H1 (cell line): ENCODE results near the gene FAAP100. TPM values are rescaled to one million over a fixed set of nuclear protein-coding genes. Genes with fewer than 3 reads are reported as not detected.

Source experiments
- CTCF ChIA-PET: fragments of 300-600 bp; sonication (Branson Sonifier 250); formaldehyde crosslinking; loops from one replicate; lab custom pipeline; 2021; ENCODE audit not compliant: partially characterized antibody; lab: Charles Lee
- POLR2A ChIA-PET: fragments of 300-600 bp; sonication (Branson Sonifier 250); formaldehyde crosslinking; loops from one replicate; lab custom pipeline; 2021; ENCODE audit warnings: inconsistent platforms; ENCODE audit not compliant: partially characterized antibody; lab: Charles Lee
- DNase-seq, 2 experiments: peaks; one replicate each; pipeline versions ENCODE4 v3.0.0 to v3.0.0-alpha.2; 2010 to 2022; ENCODE audit warnings: low spot score in 2 of 2, low read depth in 1 of 2, mixed read lengths in 1 of 2
- FAIRE-seq: peaks from 2 replicates; lab custom pipeline; 2011; peaks lifted over from hg19 to GRCh38; lab: Jason Lieb, UNC
- H2AFZ ChIP-seq: 2 replicates; pipeline ENCODE4 v1.8.1; 2012; ENCODE audit warnings: low read length, inconsistent platforms
- H2AK5ac ChIP-seq: 2 replicates; pipeline ENCODE4 v1.6.1; 2013; ENCODE audit warnings: low read depth, low read length
- H2BK120ac ChIP-seq: replicated peaks from 2 replicates; pipeline ENCODE3; 2013; ENCODE audit warnings: low read depth, low read length, inconsistent platforms
- H2BK12ac ChIP-seq: 2 replicates; pipeline ENCODE4 v1.6.1; 2013; ENCODE audit warnings: low read depth, low read length
- H2BK15ac ChIP-seq: 2 replicates; pipeline ENCODE4 v1.6.1; 2013; ENCODE audit warnings: low read length
- H2BK20ac ChIP-seq: 2 replicates; pipeline ENCODE4 v1.6.1; 2013; ENCODE audit warnings: low read length
- H2BK5ac ChIP-seq: 2 replicates; pipeline ENCODE4 v1.6.1; 2013; ENCODE audit warnings: low read depth, low read length
- H3K14ac ChIP-seq: 2 replicates; pipeline ENCODE4 v1.6.1; 2013; ENCODE audit warnings: inconsistent platforms; ENCODE audit not compliant: insufficient read length
- H3K18ac ChIP-seq: 2 replicates; pipeline ENCODE4 v1.6.1; 2013; ENCODE audit warnings: low read length; ENCODE audit errors: extremely low read depth
- H3K23ac ChIP-seq: 2 replicates; pipeline ENCODE4 v1.6.1; 2013; ENCODE audit warnings: inconsistent platforms; ENCODE audit not compliant: insufficient read length
- H3K23me2 ChIP-seq: 2 replicates; pipeline ENCODE4 v1.6.1; 2013; ENCODE audit warnings: low read depth, low read length
- H3K27ac ChIP-seq: 2 replicates; pipeline ENCODE4 v1.6.1; 2011; ENCODE audit warnings: low read depth, low read length, inconsistent platforms
- H3K27me3 ChIP-seq, 4 experiments: replicated peaks in 1 of 4; 1 replicate in 1 of 4; 2 replicates in 3 of 4; pipeline versions ENCODE4 v1.6.1 to v1.8.1; 2011 to 2013; ENCODE audit warnings: low read length in 3 of 4, mild to moderate bottlenecking in 3 of 4, inconsistent platforms in 2 of 4, mixed read lengths in 2 of 4, moderate library complexity in 1 of 4; ENCODE audit not compliant: control insufficient read depth in 3 of 4, insufficient read depth in 3 of 4; ENCODE audit errors: extremely low read depth in 1 of 4
- H3K36me3 ChIP-seq, 4 experiments: 2 replicates each; pipeline versions ENCODE4 v1.6.1 to v1.8.1; 2011 to 2013; ENCODE audit warnings: mild to moderate bottlenecking in 4 of 4, low read length in 3 of 4, moderate library complexity in 2 of 4, control low read depth in 1 of 4, inconsistent platforms in 1 of 4; ENCODE audit not compliant: insufficient read depth in 4 of 4, control insufficient read depth in 2 of 4
- H3K4ac ChIP-seq: replicated peaks from 2 replicates; pipeline ENCODE3; 2013; ENCODE audit warnings: low read length, low read depth, mixed read lengths, inconsistent platforms; ENCODE audit not compliant: insufficient read length
- H3K4me1 ChIP-seq, 4 experiments: replicated peaks in 1 of 4; 1 replicate in 1 of 4; 2 replicates in 3 of 4; pipeline versions ENCODE4 v1.6.1 to v1.8.1; 2011 to 2013; ENCODE audit warnings: low read length in 3 of 4, inconsistent platforms in 2 of 4, mixed read lengths in 1 of 4; ENCODE audit not compliant: insufficient read depth in 4 of 4, control insufficient read depth in 3 of 4
- H3K4me2 ChIP-seq, 2 experiments: 2 replicates each; pipeline versions ENCODE4 v1.6.1 to v1.8.1; 2011 to 2013; ENCODE audit warnings: low read depth in 2 of 2, low read length in 2 of 2, control low read depth in 1 of 2, inconsistent platforms in 1 of 2, mild to moderate bottlenecking in 1 of 2; ENCODE audit not compliant: insufficient read depth in 1 of 2
- H3K4me3 ChIP-seq, 4 experiments: fragments of 200-600, 300-600 bp in 1 of 4; sonication (generic), shearing (Covaris generic), sonication (Bioruptor Twin) in 1 of 4; 2 replicates each; pipeline versions ENCODE4 v1.5.1 to v1.8.1; 2011 to 2016; ENCODE audit warnings: low read length in 4 of 4, low read depth in 3 of 4, control low read depth in 2 of 4, inconsistent platforms in 2 of 4, mild to moderate bottlenecking in 2 of 4, mixed read lengths in 1 of 4, moderate library complexity in 1 of 4; ENCODE audit not compliant: insufficient read depth in 2 of 4; ENCODE audit errors: extremely low read depth in 1 of 4
- H3K56ac ChIP-seq: replicated peaks from 2 replicates; pipeline ENCODE3; 2013; ENCODE audit warnings: low read depth, mild to moderate bottlenecking, mixed read lengths, low read length, inconsistent platforms; ENCODE audit not compliant: insufficient read length
- H3K79me1 ChIP-seq: 2 replicates; pipeline ENCODE4 v1.6.1; 2013; ENCODE audit warnings: low read depth, low read length, control low read depth
- H3K79me2 ChIP-seq, 2 experiments: 2 replicates each; pipeline versions ENCODE4 v1.6.1 to v1.8.1; 2012 to 2013; ENCODE audit warnings: low read length in 2 of 2, mild to moderate bottlenecking in 2 of 2, inconsistent platforms in 1 of 2; ENCODE audit not compliant: insufficient read depth in 2 of 2, control insufficient read depth in 1 of 2
- H3K9ac ChIP-seq, 4 experiments: replicated peaks in 1 of 4; 1 replicate in 1 of 4; 2 replicates in 3 of 4; pipeline versions ENCODE4 v1.6.1 to v1.8.1; 2011 to 2013; ENCODE audit warnings: low read depth in 3 of 4, low read length in 3 of 4, control low read depth in 2 of 4, mild to moderate bottlenecking in 2 of 4, moderate library complexity in 2 of 4, inconsistent platforms in 1 of 4; ENCODE audit errors: extremely low read depth in 1 of 4
- H3K9me3 ChIP-seq, 2 experiments: 2 replicates each; pipeline versions ENCODE4 v1.6.1 to v1.8.1; 2012 to 2013; ENCODE audit warnings: mild to moderate bottlenecking in 2 of 2, moderate library complexity in 2 of 2, control low read depth in 1 of 2, inconsistent platforms in 1 of 2, low read depth in 1 of 2, low read length in 1 of 2, mixed read lengths in 1 of 2; ENCODE audit not compliant: insufficient read depth in 2 of 2
- H4K20me1 ChIP-seq, 2 experiments: replicated peaks in 1 of 2; 2 replicates each; pipeline versions ENCODE3 to v1.8.1; 2011 to 2013; ENCODE audit warnings: inconsistent platforms in 2 of 2, low read length in 2 of 2, mild to moderate bottlenecking in 1 of 2; ENCODE audit not compliant: insufficient read depth in 2 of 2, control insufficient read depth in 1 of 2
- H4K5ac ChIP-seq: 2 replicates; pipeline ENCODE4 v1.6.1; 2013; ENCODE audit warnings: low read length, low read depth, mixed read lengths, inconsistent platforms; ENCODE audit not compliant: insufficient read length
- H4K8ac ChIP-seq: 2 replicates; pipeline ENCODE4 v1.8.0; 2013; ENCODE audit warnings: mild to moderate bottlenecking, moderate library complexity, low read length, inconsistent platforms; ENCODE audit not compliant: insufficient read depth; ENCODE audit errors: extremely low read depth
- H4K91ac ChIP-seq: replicated peaks from 2 replicates; pipeline ENCODE3; 2013; ENCODE audit warnings: low read length, mixed read lengths, inconsistent platforms; ENCODE audit not compliant: insufficient read length
- CEBPB ChIP-seq: IDR thresholded peaks from 2 replicates; pipeline ENCODE4 v1.6.1; 2012; ENCODE audit warnings: low read depth, low read length
- POLR2A ChIP-seq, 2 experiments: IDR thresholded peaks; 1 replicate in 1 of 2; 2 replicates in 1 of 2; pipeline ENCODE4 v1.6.1; 2011; ENCODE audit warnings: low read depth in 2 of 2, low read length in 2 of 2, mild to moderate bottlenecking in 2 of 2; ENCODE audit errors: control extremely low read depth in 1 of 2
- WGBS, 2 experiments: shearing (Covaris generic) in 1 of 2; methylation state at CpG; one replicate each; pipeline versions ENCODE4 v1.1.6 to v1.1.7; 2013 to 2015; ENCODE audit warnings: low lambda C conversion rate in 2 of 2, mixed read lengths in 2 of 2, inconsistent platforms in 1 of 2, low coverage in 1 of 2, missing lambda C conversion rate in 1 of 2; ENCODE audit not compliant: insufficient replicate concordance in 2 of 2, insufficient coverage in 1 of 2, insufficient read length in 1 of 2; ENCODE audit errors: extremely low coverage in 1 of 2, missing lambda C conversion rate in 1 of 2; 5-methylcytosine and 5-hydroxymethylcytosine counted together
- polyA plus RNA-seq, 7 experiments: library from polyadenylated mRNA; depleted of rRNA in 3 of 7; stranded (reverse) in 5 of 7; unstranded in 2 of 7; fragments of >200 nt in 5 of 7; fragments of 200-250 nt in 2 of 7; gene quantifications; 1 replicate in 5 of 7; 2 replicates in 1 of 7; 4 replicates in 1 of 7; pipeline versions ENCODE4 v1.2.1 to v1.2.3, GENCODE V29; 2011 to 2013; ENCODE audit warnings: missing spikeins in 2 of 7, mixed read lengths in 2 of 7
- total RNA-seq: library from RNA; stranded (reverse); fragmentation: NEBNext Ultra II Directional; extraction: Animal tissue kit (Norgen Biotek cat#: 25700); gene quantifications from 2 replicates; pipeline ENCODE4 v1.2.1, GENCODE V29; 2021

Gene FAAP100
- total and polyA plus RNA-seq, 2 of the 8 experiments (the other 6 are each of a cell fraction or from before 2014, with no cell fraction given), result 23.2 to 41.8 TPM

- no peak overlapping the region for H3K4ac ChIP-seq
These were observed 5.3 kb upstream of the FAAP100 start for GRCh38 chr17:81557276-81558114.

More at GRCh38 chr17:81557276-81558114, 5.3 kb upstream of the FAAP100 start:
- Histone ChIP-seq H4K5ac (no peak overlapping the region), H2AK5ac (no peak overlapping the region), H4K20me1 (peaks cover 3 to 4% of the 10 kb centered on the region in 2 experiments), H2BK5ac (no peak overlapping the region), H3K9me3 (no peaks in the 10 kb centered on the region), H3K23ac (no peak overlapping the region), H3K4me1 (peaks cover 3 to 10% (median 8%) of the 10 kb centered on the region in 4 experiments), H4K8ac (no peak overlapping the region), H3K23me2 (peaks cover 5% of the 10 kb centered on the region; the same call in 1 of the 2 replicates), H3K27me3 (no peaks in the 10 kb centered on the region), H4K91ac (no peak overlapping the region), H3K79me2 (no peaks in the 10 kb centered on the region), H3K14ac (no peak overlapping the region), H3K56ac (no peak overlapping the region), H2BK20ac (no peak overlapping the region), H3K9ac (0 out of 7 replicates have a peak overlapping the region, but pooled peaks of 1 of the 4 experiments have one; percentile 28), H2BK120ac (no peak overlapping the region), H2BK12ac (no peak overlapping the region), H2AFZ (no peak overlapping the region), H3K4me3 (no peak overlapping the region), H3K27ac (no peak overlapping the region; the same call in 1 of the 2 replicates), H3K36me3 (peaks cover 4 to 29% (median 6%) of the 10 kb centered on the region in 4 experiments; a peak in 5 of 8 replicates), H3K4me2 (no peak overlapping the region), H2BK15ac (no peak overlapping the region), H3K79me1 (no peaks in the 10 kb centered on the region), H3K18ac (no peak overlapping the region)
- ChIA-PET CTCF (interaction anchor here (0.9 to 2.7 kb wide), 4 partner anchors 9 to 44 kb away, joined by 3 to 10 read pairs (median 6); no protein-coding TSS in a partner anchor), POLR2A (interaction anchor here (1.0 to 1.7 kb wide), 6 partner anchors 12 to 145 kb away, joined by 3 to 11 read pairs (median 3); partner anchors contain the start of genes ARL16 and HGS)
- TF ChIP-seq POLR2A (IDR thresholded peaks at IDR 0.05; ENCODE audit: control extremely low read depth in 1 of 2, low read depth in 2 of 2, low read length in 2 of 2), result 0 out of 3 replicates have a peak, but pooled peaks of 1 of the 2 experiments have one; percentile 35
- TF ChIP-seq CEBPB, result no peak
- DNase-seq (no peak), FAIRE-seq (no peak)
- 86% methylated on average over 21 of the region's 21 CpGs; no CpG with 5 or more reads in 1 of the 2 experiments for WGBS, 2 experiments
